GM18517 (cell line): ENCODE data around the gene S100A11.

Experiments used
- ATAC-seq: cut with Tn5 transposase; IDR thresholded peaks from one replicate; pipeline ENCODE4 v1.9.1; 2021; ENCODE audit warnings: mild to moderate bottlenecking, moderate library complexity; ENCODE audit not compliant: unreplicated experiment

The S100A11 gene

DNA sequence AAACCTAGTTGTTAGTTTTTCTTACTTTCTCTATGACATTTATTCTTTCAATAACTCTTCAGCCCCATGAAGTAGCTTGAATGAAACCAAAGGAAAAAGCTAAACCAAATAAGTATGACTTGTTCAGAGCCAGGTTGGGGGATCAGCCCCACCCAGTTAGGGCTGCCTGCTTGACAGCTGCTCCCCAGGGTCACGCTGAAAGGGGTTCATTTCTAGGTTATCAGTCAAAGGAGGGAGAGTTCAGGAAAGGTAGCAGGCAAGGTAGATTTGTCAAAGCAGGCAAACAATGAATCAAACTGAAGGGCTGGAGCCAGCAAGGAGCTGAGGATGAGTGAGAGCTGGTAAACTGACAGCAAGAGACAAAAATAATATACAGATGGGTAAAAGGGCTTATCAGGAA is 3.1 kb upstream of the S100A11 start:
- ATAC-seq, result no peak

DNA sequence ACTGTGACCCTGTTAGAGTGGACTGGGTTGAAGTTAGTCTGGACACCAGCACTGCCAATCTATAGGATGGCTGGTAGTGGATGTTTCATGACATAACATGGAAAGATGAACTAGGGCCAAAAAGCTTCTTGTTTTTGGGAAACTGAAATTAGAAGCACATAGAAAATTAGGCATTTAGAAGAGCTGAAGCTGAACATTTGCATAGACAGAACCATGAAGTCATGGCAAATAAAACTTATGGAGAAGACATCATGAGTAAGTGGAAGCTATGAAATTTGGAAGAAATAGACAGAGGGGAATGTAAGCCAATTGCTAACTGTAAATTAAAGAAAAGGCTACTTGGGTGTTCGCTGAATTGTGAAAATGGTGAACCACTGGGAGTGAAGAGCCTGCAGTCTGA is 2.7 kb upstream of the S100A11 start:
- ATAC-seq, result no peak

DNA sequence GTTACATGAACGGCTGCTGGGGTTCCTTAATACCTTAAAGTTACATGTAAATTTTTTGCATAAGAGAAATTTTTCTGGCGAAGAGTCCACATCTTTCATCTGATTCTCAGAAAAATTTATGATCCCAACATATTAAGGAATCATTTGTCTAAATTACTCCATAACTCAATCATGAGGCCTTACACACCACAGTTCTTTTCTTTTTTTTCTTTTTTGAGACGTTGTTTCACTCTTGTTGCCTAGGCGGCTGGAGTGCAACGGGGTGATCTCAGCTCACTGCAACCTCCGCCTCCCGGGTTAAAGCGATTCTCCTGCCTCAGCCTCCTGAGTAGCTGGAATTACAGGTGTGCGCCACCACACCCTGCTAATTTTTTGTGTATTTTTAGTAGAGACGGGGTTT is 2.1 kb upstream of the S100A11 start:
- ATAC-seq, result no peak

DNA sequence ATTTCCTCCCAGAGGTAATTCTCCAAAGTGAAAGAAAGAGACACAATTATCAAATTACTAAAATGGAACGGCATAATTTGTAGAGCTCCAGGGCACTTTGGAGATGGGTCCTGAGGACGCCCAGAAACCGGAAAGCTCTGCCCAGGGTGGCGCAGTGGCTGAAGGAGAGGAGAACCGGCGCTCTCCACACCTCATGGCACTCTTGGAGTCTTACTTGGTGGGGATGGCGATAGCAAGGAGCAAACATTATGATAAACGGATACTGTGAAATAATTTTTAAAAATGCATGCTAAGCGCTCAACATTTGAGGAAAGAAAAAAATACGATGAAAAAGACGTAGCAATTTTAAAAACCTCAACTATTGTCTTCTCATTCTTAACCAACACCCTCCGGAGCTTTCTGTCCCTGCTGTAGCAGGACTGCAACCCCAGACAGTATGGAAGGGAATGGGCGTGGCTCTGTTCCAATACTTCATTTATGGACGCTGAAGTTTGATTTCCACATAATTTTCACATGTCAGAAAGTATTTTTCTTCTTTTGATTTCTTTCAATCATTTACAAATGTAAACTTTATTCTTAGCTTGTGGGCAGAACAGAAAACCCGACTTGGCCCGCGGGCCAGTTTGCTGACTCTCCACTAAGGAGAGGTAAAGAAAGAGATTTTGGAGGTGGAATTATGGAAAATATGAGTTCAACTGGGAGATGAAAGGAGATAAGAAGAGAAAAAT is 1.1 kb downstream of the S100A11 start:
- no peak for ATAC-seq

DNA sequence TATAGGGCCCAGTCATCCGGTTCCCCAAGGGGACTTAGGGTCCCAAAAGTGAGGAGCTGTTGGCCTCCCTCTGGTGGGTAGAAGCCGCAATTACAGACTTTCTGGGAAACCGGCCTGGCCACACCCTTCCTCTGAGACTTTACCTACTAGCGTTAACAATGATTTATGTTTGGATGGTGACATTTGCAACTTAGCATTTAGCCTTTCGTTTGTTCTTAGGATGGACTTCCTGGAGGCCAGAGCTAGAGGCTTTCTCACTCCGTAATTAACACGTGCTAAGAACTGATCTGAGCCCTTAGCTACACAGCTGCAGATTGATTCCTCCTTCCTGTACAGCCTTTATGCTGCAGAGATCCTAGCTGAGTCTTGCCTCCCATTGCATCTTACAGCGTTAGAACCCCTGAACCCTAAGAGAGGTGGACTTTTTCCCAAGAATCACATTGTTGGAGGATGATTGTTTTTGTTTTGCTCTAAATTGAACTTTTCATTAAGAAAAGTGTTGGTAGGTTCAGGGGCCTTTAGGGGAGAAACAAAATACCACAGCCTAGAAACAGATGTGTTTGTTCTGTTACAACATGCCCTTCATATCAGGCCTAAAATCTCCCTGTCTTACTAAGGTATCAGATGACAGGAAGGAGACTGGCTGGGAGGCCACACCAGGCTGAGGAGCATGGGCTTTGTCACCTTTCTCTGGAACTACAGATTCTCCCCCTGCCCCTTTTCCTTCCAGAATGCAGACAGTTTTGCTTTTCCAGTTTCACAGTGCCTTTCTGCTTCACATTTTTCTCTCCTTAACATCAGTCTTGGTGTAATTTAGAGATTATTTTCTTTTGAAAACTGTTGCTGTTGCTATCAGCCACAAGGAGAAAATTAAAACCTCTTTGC is 1.9 kb downstream of the S100A11 start:
- peak; percentile 62 for ATAC-seq

DNA sequence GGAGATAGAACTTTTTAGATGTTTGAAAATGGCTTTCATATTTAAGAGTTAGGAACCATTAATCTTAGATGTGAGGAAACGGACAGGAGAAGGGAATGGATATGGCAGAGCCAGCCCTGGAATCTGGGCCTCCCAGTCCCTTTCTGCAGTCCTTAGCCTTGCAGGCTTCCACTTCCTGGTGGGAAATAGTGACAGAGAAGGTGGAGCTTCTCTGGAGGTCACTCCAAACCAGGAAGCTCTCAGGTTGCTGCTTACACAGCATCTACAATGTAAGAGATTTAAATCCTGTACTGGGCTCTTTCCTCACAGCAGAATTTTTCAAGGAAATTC is 2.5 kb downstream of the S100A11 start:
- peak; percentile 21 for ATAC-seq

DNA sequence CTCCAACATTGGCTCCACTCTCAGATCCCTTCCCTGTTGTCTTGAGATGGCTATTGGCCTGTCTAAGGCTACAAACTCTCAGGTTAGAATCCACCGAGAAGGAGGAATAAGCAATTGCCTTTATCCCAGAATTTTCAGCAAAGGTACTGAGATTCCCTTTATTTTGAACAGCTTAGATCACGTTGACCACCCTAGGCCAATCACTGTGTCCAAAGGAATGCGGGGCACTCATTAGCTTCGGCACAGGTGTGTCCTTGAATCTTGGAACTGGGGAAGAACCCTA is 6.9 kb downstream of the S100A11 start:
- no peak for ATAC-seq

DNA sequence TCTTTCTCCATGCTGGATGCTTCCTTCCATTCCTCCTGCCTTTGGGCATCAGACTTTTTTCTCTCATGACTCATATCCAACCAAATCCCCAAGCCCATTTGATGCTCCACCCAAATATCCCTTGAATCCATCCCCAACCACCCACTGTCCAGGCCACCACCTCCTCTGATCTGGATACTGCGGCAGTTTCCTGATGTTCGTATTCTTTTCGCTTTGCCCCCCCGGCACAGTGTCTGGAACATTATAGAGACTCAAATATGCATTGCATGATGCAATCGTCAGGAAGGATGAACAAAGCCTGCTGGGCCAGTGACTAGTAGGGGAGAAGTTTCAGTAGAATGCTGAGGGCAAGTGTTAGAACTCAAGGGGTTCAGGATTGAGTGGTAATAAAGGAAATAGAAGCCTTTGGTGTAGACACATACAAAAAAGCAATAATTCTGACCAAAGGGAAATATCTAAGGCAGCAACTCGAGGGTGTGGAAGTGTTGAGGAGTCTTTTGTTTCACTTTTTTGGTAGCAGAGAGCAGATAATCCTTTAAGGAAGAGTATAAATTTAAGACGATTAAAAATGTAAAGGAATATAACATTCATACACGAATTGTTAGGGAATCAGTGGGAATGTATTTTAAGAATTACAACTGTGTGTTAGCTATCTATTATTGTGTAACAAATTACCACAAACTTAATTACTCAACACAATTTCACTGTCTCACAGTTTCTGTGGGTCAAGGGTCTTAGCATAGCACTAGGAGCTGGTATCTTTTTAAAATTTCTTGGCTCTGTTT is 7.5 kb downstream of the S100A11 start:
- ATAC-seq, result no peak

DNA sequence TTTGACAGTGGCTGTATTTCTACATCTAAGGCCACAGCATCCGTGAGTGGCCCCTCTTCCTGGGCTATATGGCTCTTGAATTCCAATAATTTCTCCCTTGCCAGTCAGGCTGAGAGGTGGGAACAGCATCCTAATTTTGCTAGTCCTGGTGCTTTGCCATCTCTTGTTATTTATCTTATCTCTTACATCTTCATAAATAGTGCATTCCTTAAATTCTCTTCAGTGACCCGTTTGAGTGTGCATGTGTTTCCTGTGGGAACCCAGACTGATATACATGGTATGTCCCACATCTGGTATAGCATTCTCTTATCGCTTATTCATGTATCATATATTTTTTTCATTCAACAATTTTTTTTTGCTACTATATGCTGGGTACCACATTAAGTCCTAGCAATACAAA is 9.9 kb downstream of the S100A11 start:
- no peak for ATAC-seq

DNA sequence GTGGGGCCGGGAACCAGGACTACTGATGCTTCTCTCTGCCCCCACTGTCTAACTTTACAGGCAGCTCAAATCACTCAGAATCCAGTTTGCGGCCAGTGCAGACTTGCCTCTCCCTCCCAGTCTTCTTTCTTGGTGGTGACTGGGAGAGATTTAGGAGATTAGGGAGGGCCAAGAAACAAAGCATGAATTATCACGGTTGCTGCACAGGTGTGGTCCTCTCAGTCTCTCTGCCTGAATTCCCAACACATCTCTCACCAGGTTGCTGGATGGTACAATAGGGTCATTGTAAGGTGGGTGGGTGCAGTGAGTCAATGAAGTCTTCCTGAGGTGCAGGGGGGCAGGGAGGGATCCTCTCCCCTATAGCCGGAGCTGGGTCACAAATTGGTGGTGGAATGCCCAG is 12.6 kb downstream of the S100A11 start:
- no peak for ATAC-seq

DNA sequence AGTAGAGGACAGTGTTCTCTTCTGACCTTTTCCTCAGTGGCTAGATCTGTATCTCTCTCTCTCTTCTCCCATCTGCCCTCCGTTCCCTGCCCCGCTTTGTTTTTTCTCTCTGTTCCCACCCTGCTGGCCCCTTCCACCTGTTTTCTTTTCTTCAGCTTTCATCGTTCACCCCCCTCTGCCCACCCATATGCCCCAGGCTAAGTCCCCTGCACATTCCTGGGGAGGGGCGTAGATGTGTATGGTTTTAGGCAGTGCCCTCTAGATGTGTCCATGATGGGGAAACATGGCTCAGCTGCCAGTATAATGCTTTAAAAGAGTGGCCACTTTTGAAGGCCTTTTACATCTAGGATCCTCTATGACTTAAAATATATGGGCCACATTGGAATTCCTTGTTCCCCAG is 13.6 kb downstream of the S100A11 start:
- ATAC-seq, result no peak

DNA sequence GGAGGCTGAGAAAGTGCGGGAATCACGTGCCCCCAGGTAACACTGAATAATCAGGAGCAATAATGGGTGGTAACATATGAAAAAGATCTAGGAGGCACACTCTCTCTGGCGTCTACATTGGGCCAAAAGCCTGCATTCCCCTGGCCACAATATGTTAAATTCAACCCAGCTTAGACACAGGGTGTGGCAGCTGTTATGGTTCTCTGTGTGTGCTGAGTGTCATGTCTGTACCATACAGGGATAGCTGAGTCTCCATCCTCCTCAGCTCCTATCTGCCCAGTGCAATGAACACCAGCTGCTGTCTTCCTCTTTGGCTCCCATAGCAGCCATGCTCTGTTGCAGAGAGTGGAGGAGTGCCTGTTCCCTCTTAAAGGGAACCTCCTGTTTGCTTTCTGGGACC is 14.3 kb downstream of the S100A11 start:
- no peak for ATAC-seq

DNA sequence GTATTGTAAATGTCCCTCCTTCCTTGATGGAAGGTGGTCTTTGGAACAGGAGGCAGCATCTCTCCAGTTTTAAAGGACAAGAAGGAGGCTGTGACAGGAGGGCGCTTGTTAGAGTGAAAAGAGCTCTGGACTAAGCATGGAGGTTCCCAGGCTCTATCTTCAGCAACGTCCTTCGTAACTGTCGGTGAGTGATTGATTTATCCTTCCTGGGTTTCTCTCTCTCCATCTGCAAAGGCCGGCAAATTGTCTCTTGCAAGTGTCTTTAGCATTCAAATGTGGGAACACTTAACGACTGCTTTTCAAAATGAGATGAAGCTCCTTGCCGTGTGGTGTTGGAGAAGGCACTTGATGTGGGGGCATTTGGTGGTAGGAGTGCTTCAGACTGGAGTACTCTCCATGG is 15.2 kb downstream of the S100A11 start:
- no peak for ATAC-seq

DNA sequence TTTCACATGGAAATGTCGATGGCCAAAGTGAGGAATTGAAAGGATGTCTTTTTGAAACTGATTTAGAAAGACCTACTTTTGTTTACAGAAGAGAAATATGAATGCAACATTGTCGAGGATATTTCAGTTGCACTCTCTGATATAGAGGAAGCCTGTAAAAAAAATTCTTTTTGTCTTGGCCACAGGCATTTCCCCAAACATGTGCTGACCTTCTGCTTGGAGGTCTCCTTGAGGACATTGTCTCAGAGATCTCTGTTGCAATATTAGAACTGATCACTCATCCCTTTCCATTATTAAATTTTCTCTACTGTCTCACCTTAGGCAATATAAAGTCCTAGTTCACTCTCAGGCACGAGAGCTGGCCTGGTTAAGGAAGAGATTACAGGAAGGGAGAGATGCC is 16.0 kb downstream of the S100A11 start:
- ATAC-seq, result no peak

DNA sequence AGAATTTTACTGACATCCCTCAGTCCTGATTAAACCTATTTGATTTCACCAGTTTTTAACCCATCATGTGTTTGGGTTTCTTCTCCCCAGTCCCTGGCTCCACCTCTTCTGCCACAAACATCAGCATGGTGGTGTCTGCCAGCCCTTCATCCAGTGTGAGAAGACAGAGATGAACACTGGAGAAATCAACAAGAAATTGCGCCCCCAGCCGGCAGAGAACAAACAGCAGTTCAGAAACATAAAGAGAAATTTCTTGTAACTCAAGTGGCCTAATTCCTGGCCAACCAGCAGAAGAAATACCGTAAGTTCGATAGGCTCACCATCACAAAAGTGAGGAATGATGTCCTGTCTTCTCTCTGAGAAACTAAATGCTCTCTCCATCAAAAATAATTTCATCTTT is 18.3 kb downstream of the S100A11 start:
- no peak for ATAC-seq

DNA sequence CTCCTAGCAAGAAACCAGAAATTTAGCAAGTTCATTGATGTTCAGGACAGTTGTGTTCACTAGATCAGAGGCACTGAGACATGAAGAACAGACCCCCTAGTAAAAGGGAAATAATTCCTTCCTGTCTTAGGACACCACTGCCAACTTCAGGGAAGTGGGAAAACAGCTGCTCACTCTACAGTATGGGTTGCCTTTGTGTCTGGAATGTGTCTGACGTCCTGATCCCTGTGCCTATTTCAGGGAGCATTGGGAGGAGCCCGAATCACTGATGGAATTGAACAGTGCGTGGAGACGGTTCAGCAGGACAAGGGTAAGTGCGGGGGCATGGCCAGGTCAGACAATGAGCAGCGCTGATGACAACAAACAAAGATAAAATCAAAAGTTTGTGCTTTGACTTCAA is 21.0 kb downstream of the S100A11 start:
- no peak for ATAC-seq

DNA sequence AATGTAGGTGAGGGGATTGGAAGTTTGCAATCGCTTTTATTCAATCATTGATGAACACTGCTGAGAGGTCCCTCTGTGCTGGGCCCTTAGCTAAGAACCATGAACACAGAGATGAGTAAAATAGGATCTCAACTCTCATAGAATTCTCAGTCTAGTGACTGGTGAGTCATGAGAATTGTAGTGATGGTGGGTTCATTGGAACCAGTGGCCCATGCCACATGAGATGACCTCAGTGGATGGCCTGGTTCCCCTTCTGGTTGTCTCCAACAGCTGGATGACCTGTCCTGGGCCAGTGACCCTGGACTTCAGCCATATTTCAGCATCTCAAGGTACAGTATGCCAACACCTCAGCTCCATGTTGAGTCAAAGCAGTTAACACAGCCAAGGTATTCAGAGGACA is 21.9 kb downstream of the S100A11 start:
- ATAC-seq, result no peak

DNA sequence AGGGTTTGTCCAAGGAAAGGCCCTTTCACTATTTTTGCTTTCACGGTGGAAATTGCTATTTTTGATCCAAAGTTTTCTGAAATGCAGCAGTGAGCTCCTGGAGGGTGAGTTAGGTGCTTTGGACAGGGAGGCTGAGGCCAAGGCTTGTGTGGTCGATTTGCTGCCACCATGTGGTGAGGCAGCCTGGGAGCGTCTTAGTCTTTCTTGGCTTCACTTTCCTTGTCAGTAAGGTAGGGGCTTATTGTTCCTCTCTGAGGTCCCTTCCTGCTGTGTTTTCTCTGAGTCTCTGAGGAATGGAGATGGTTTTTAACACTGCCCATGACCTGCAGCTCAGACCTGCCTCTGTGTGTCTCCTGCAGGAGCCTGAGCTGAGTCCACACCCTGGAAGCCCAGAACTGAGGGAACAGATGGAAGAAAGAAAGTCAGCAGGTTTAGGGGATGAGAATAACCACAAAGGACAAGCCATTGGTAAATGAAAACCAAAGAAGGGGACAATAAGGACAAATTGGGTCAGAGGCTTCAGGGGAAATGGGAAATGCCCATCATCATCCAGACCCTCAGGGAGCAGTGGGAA is 23.1 kb downstream of the S100A11 start:
- no peak for ATAC-seq

DNA sequence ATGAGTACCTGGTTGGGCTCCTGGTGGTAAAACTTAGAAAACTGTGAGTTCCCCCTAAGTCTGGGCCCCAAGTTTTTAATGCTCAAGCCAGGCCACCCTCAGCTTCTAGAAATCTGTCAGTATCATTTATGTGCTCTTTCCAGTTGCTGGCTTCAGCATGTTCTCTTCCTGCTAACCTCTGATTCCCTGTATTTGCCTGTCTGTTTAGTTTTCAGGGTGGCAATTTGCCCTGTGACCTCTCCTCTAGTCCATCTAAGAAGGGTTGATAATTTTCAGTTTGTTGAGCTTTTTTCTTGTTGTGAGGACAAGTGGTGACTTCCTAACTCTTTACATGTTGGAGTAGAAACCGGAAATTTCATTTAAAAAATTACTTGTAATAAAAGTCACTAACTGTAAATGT is 27.1 kb downstream of the S100A11 start:
- no peak for ATAC-seq

DNA sequence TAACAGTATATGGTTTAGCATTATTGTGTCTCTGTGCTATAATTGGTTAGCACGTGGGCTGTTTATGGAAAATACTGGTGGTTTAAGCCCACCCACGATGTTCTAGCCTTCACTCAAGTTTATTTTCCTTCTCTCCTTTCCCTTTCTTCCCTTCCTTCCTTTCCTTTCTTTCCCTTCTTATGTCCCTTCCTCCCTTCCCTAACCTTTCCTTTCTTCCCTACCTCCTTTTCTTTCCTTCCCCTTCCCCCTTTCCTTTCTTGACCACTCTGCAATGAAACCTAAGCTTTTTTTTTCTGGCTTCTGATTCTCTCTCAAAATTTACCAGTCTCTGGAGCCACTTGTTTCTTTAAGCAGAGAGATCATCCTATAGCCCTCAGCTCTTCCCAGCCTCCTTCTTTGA is 29.8 kb downstream of the S100A11 start:
- ATAC-seq, result no peak

DNA sequence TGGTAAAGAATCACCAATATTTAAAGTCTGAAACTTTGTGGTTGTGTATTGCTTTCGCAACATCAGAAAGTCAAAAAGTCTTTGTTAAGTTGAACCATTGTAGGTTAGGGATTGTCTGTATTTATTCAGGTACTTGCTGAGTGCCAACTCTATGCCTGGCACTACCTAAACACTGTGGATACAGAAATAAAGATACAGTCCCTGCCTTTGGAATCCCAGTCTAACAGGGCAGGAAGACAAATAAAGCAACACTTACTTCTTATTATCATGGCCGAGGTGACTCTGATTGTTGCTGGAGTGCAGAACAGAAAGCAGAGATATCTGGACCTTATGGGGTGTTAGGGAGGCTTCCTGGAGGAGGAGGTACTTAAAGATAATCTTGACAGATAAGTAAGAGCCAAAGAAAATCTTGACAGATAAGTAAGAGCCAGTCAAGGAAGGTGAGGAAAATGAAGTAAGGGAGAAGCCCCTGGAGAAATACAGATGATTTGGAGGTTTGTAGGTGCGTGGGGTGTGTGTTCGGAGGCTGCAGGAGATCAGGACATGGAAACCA is 31.4 kb downstream of the S100A11 start:
- no peak for ATAC-seq
